ENCODE results near the gene PI4KA. TPM values are rescaled to one million over a fixed set of nuclear protein-coding genes. Genes with fewer than 3 reads are reported as not detected.
A peak's percentile ranks its signal among the peaks of the same experiment; 100 is the strongest.
"Not testable (repeated sequence)": the region's sequence is repeated elsewhere in the genome, so short reads cannot be mapped to it uniquely, and the experiment has no call there.

Gene PI4KA
- total and polyA plus RNA-seq, 2 donors from 2014 or later: 37.3 to 92.8 TPM

GRCh38 chr22:20740222-20740951, 118.2 kb downstream of the PI4KA start:
- intact Hi-C loops (cut with DNase I): no loop called here
- TF ChIP-seq CTCF (IDR thresholded peaks at IDR 0.05; ENCODE audit: borderline replicate concordance, extremely low read depth, insufficient read depth): no peak
- no peak for FAIRE-seq

GRCh38 chr22:20738394-20739089, 120.1 kb downstream of the PI4KA start:
- peak in 1 of 5 donors; percentile 1 for DNase-seq
- Histone ChIP-seq H3K4me3 (ENCODE audit: low read length in 3 of 3) (no peak overlapping the region), H3K9ac (ENCODE audit: low read length in 3 of 3) (no peak overlapping the region), H3K27ac (ENCODE audit: low read depth in 2 of 2, low read length in 2 of 2) (no peak overlapping the region), H3K9me3 (ENCODE audit: control insufficient read depth in 2 of 3, insufficient read depth in 1 of 3, low read length in 3 of 3) (no peaks in the 10 kb centered on the region), H3K4me1 (ENCODE audit: control insufficient read depth in 2 of 3, insufficient read depth in 2 of 3, low read depth in 1 of 3, low read length in 3 of 3) (no peaks in the 10 kb centered on the region), H3K36me3 (ENCODE audit: control insufficient read depth in 2 of 3, insufficient read depth in 3 of 3, low read length in 3 of 3) (peaks cover 0 to 26% (median 0%) of the 10 kb centered on the region in 3 donors), H3K27me3 (ENCODE audit: control insufficient read depth, insufficient read depth, low read length) (no peaks in the 10 kb centered on the region)
- FAIRE-seq: no peak
- no peak for TF ChIP-seq CTCF (IDR thresholded peaks at IDR 0.05; ENCODE audit: borderline replicate concordance, extremely low read depth, insufficient read depth)
- intact Hi-C loops (cut with DNase I): no loop called here

More at GRCh38 chr22:20740222-20740951, 118.2 kb downstream of the PI4KA start:
- Histone ChIP-seq H3K4me3 (ENCODE audit: low read length in 3 of 3) (no peak overlapping the region), H3K4me1 (ENCODE audit: control insufficient read depth in 2 of 3, insufficient read depth in 2 of 3, low read depth in 1 of 3, low read length in 3 of 3) (no peaks in the 10 kb centered on the region), H3K9me3 (ENCODE audit: control insufficient read depth in 2 of 3, insufficient read depth in 1 of 3, low read length in 3 of 3) (no peaks in the 10 kb centered on the region), H3K9ac (ENCODE audit: low read length in 3 of 3) (no peak overlapping the region), H3K27me3 (ENCODE audit: control insufficient read depth, insufficient read depth, low read length) (no peaks in the 10 kb centered on the region), H3K36me3 (ENCODE audit: control insufficient read depth in 2 of 3, insufficient read depth in 3 of 3, low read length in 3 of 3) (peaks cover 0 to 31% (median 2%) of the 10 kb centered on the region in 3 donors), H3K27ac (ENCODE audit: low read depth in 2 of 2, low read length in 2 of 2) (no peak overlapping the region)
- DNase-seq: no peak

GRCh38 chr22:20736891-20737290, 121.7 kb downstream of the PI4KA start:
- H3K9ac ChIP-seq (ENCODE audit: low read length in 3 of 3); intact Hi-C loops (cut with DNase I); H3K27ac ChIP-seq (ENCODE audit: low read depth in 2 of 2, low read length in 2 of 2); FAIRE-seq; H3K4me3 ChIP-seq (ENCODE audit: low read length in 3 of 3); H3K4me1 ChIP-seq (ENCODE audit: control insufficient read depth in 2 of 3, insufficient read depth in 2 of 3, low read depth in 1 of 3, low read length in 3 of 3); H3K27me3 ChIP-seq (ENCODE audit: control insufficient read depth, insufficient read depth, low read length); H3K9me3 ChIP-seq (ENCODE audit: control insufficient read depth in 2 of 3, insufficient read depth in 1 of 3, low read length in 3 of 3): not testable (repeated sequence)
- peaks cover 0 to 15% (median 0%) of the 10 kb centered on the region in 3 donors for H3K36me3 ChIP-seq (ENCODE audit: control insufficient read depth in 2 of 3, insufficient read depth in 3 of 3, low read length in 3 of 3)
- peak in 1 of 5 donors; percentile 44 for DNase-seq

- H3K9me3 ChIP-seq (ENCODE audit: control insufficient read depth in 2 of 3, insufficient read depth in 1 of 3, low read length in 3 of 3); H3K4me1 ChIP-seq (ENCODE audit: control insufficient read depth in 2 of 3, insufficient read depth in 2 of 3, low read depth in 1 of 3, low read length in 3 of 3); H3K27ac ChIP-seq (ENCODE audit: low read depth in 2 of 2, low read length in 2 of 2); H3K36me3 ChIP-seq (ENCODE audit: control insufficient read depth in 2 of 3, insufficient read depth in 3 of 3, low read length in 3 of 3); FAIRE-seq; H3K27me3 ChIP-seq (ENCODE audit: control insufficient read depth, insufficient read depth, low read length); H3K4me3 ChIP-seq (ENCODE audit: low read length in 3 of 3); DNase-seq; intact Hi-C loops (cut with DNase I); H3K9ac ChIP-seq (ENCODE audit: low read length in 3 of 3): not testable (repeated sequence)
Observed at GRCh38 chr22:20735356-20736162, 123.1 kb downstream of the PI4KA start.

GRCh38 chr22:20732431-20732830, 126.2 kb downstream of the PI4KA start:
- H3K4me1 ChIP-seq (ENCODE audit: control insufficient read depth in 2 of 3, insufficient read depth in 2 of 3, low read depth in 1 of 3, low read length in 3 of 3); H3K9ac ChIP-seq (ENCODE audit: low read length in 3 of 3); FAIRE-seq; DNase-seq; H3K27ac ChIP-seq (ENCODE audit: low read depth in 2 of 2, low read length in 2 of 2); H3K27me3 ChIP-seq (ENCODE audit: control insufficient read depth, insufficient read depth, low read length); H3K9me3 ChIP-seq (ENCODE audit: control insufficient read depth in 2 of 3, insufficient read depth in 1 of 3, low read length in 3 of 3); H3K4me3 ChIP-seq (ENCODE audit: low read length in 3 of 3); intact Hi-C loops (cut with DNase I): not testable (repeated sequence)
- peaks cover 0 to 20% (median 18%) of the 10 kb centered on the region in 3 donors for H3K36me3 ChIP-seq (ENCODE audit: control insufficient read depth in 2 of 3, insufficient read depth in 3 of 3, low read length in 3 of 3)
